ENCODE measurements around the gene DOCK8.
A peak's percentile ranks its signal among the peaks of the same experiment; 100 is the strongest.

The DOCK8 gene

GRCh38 chr9:306907-307306, 92.2 kb downstream of the DOCK8 start:
- DNase-seq (ENCODE audit: low read depth in 2 of 2), result peak; percentile 13 to 36

- no peak for DNase-seq (ENCODE audit: low read depth in 2 of 2)
These were observed 97.2 kb downstream of the DOCK8 start for GRCh38 chr9:311841-312240.

GRCh38 chr9:312596-313320, 98.1 kb downstream of the DOCK8 start:
- no peak for DNase-seq (ENCODE audit: low read depth in 2 of 2)

GRCh38 chr9:316382-316965, 101.8 kb downstream of the DOCK8 start:
- no peak for DNase-seq (ENCODE audit: low read depth in 2 of 2)

GRCh38 chr9:318646-319045, 104.0 kb downstream of the DOCK8 start:
- no peak for DNase-seq (ENCODE audit: low read depth in 2 of 2)

DNA sequence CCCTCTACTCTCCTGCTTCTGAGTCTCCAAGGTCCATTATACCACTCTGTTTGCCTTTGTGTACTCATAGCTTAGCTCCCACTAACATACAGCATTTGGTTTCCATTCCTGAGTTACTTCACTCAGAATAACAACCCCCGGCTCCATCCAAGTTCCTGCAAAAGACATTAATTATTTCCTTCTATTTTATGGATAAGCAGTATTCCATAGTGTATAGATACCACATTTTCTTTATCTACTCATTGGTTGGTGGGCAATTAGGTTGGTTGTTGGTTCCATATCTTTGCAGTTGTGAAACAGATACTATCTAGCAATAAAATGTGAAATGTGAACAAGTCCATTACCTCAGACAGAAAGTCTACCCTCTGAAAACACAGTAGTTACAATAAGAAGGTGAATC, 110.3 kb downstream of the DOCK8 start:
- no peak for DNase-seq (ENCODE audit: low read depth in 2 of 2)

DNA sequence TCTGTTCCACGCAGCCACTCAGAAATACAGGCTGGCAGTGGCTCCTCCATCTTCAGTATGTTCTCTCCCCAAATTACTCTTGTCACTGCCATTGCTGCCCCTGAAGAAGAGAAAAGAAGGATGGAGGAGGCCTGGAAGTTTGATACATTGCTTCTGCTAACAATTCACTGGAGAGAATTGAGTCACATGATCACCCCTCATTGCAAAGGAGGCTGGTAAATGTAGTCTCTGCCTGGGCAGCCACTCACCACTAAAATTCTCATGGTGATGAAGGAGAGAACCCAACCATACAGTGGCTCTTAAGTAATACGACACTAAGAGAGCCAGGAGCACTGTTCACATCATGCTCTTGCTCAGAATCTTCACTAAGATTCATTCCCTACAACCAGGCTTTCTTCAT, 112.0 kb downstream of the DOCK8 start:
- DNase-seq (ENCODE audit: low read depth in 2 of 2), result no peak

- DNase-seq (ENCODE audit: low read depth in 2 of 2), result no peak
These were observed 113.8 kb downstream of the DOCK8 start for GRCh38 chr9:328453-328852.

DNA sequence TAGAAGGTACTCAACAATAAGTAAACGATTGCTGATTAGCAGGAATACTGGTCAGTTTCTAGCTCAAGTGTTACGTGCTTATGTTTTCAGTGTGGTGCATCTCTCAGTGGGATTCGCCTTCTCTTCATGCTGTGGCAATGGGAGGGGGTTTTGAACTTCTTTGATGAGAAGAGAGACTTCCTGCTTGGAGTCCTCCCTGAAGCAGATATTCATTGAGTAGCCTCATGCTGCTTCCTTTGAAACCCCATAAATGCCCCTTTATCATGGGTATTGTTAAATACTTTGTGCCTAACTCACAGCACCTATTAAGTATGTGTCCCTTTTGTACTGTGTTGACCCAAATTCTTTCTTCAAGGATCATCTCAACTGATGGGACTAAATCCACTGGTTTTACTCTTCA, 116.5 kb downstream of the DOCK8 start:
- no peak for DNase-seq (ENCODE audit: low read depth in 2 of 2)

DNA sequence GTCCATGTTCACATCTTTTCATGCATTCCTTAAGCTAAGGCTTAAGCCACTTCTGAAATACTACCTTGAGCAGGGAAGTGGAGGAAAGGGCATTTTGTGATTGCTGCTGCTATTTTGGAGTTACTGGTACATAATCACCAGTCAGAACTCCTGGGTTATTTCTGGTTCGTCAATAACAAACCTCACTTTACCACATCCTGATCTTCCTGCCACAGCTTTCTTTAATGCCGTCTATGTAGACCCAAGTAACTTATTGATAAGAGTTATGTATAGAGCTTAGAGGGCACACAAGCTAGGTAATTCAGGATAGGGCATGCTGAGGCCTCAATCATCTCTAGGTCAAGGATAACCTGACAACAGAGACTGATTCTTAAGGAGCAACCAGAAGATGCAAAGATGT, 120.7 kb downstream of the DOCK8 start:
- no peak for DNase-seq (ENCODE audit: low read depth in 2 of 2)

DNA sequence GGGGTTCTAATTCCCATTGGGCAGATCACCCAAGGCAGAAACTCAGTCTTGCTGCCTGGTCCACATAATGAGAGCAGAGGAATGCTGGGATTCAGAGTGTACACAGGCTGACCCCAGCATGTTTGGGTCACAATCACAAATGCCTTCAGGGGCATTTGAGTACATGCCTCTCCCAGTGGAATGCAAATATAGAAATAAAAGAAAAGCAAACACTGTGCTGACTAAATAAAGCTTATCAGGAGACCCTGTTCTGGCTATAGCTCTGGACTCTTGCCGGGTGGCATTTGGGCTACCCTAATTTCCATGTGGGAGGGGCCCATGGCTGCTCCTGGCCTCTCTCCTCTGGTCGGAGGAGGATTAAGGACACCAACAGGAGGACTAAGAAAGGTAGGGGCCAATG, 121.4 kb downstream of the DOCK8 start:
- DNase-seq (ENCODE audit: low read depth in 2 of 2), result no peak

DNA sequence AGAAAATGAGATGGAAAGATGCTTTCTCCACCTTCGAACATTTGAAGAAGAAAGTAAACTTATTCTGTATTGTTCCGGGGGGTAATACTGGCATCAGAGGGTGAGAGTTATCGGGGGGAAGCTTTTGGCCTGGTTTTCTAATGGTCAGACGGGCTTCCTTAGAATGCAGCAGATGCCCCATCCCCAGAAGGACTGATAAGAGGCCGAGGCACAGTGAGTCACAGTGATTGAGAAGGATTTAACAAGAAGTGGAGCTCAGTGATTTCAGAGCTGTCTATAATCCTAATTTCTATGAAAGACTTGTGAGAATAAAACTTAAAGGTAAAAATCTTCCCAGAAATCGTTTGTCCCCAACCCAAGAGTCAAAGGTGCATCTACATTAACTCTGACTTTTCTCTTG, 123.9 kb downstream of the DOCK8 start:
- no peak for DNase-seq (ENCODE audit: low read depth in 2 of 2)

GRCh38 chr9:341634-342421, 127.2 kb downstream of the DOCK8 start:
- no peak for DNase-seq (ENCODE audit: low read depth in 2 of 2)

- DNase-seq (ENCODE audit: low read depth in 2 of 2), result no peak
These were observed 129.1 kb downstream of the DOCK8 start for GRCh38 chr9:343773-344172.

- DNase-seq (ENCODE audit: low read depth in 2 of 2), result no peak
These were observed 131.5 kb downstream of the DOCK8 start for GRCh38 chr9:346111-346571.

GRCh38 chr9:347667-348292, 133.1 kb downstream of the DOCK8 start:
- no peak for DNase-seq (ENCODE audit: low read depth in 2 of 2)

- DNase-seq (ENCODE audit: low read depth in 2 of 2), result no peak
These were observed 135.7 kb downstream of the DOCK8 start for GRCh38 chr9:350384-350783.

DNA sequence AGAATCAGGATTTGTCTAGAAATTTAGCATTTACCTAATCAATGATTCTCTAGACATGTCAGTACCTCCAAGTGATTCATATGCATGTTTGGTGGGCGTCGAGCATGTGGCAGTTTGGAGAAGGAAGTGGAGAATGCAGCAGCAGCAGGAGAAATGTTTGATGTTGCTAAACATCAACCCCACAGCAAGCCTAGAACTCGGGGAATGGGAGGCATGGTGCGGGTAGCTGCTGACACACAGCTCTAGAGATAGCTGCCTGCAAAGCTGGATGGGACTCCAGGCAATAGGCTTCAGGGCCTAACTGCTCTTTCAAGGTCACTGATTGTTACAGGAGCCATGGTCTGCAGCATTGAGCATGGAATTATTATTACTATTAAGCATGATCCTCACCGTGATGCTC, 137.3 kb downstream of the DOCK8 start:
- no peak for DNase-seq (ENCODE audit: low read depth in 2 of 2)

GRCh38 chr9:353077-353476, 138.4 kb downstream of the DOCK8 start:
- no peak for DNase-seq (ENCODE audit: low read depth in 2 of 2)

DNA sequence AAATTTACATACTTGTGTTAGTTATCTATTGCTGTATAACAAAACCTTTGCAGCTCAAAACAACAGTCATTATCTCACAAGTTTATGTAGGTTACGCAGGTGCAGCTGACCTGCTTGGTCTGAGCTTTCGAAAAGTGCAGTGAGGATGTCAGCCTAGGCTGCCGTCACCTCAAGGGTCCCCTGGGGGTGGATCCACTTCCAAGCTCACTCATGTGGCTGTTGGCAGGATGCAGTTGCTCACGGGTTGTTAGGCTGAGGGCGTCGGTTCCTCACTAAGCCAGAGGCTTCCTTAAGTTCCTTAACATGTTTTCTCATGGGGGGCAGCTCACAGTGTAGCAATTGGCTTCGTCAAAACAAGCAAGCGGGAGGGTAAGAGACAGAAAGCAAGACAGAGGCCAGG, 139.8 kb downstream of the DOCK8 start:
- no peak for DNase-seq (ENCODE audit: low read depth in 2 of 2)

GRCh38 chr9:357560-357959, 142.9 kb downstream of the DOCK8 start:
- no peak for DNase-seq (ENCODE audit: low read depth in 2 of 2)

DNA sequence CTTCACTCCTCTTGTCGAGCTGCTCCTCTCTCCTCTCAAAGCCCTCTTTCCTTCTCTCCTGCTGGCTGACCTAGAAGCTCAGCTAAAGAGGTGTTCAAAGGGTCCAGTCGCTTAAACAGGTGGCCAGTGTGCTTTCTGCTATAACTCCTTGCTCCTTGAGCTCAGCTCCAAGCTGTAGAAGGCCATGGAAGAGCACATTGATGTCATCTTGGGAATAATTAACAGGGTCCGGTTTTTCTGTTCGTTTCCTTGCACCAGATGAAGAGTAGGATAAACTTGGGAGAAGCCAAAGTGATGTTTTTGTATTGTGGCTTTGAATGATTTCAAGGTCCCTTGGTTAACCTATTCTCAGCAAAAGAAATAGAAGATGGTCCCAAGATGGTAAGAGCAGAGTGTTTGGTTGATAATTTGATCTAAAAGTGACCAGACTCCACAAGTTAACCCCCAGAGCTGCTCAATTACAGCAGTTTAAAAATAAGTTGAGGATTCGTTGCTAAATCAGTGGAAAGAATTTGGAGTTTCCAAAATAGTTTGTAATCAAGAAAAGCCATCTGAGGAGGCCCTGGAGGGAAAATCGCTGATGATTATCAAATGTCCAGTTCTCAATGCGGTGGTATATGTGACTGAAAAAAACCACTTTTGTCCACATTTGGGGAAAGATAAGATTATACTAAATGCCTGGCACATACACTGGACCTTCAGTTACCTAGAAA, 148.1 kb downstream of the DOCK8 start:
- DNase-seq (ENCODE audit: low read depth in 2 of 2), result no peak
